Endothelial cell of umbilical vein (primary cell): ENCODE data around the gene CACNA2D3. TPM values are rescaled to one million over a fixed set of nuclear protein-coding genes. Genes with fewer than 3 reads are reported as not detected.

Source experiments
- BruUV-seq: library from RNA; stranded (reverse); fragments of 400-500 nt; replicated peaks from 2 replicates; lab custom pipeline; 2021; lab: Mats Ljungman, UMichigan
- CTCF ChIA-PET: fragments of 300-600, 350-600 bp; sonication (Branson Sonifier 250); formaldehyde crosslinking; loops from one replicate; lab custom pipeline; 2021; ENCODE audit warnings: antibody characterized with exemption, inconsistent platforms; lab: Charles Lee
- POLR2A ChIA-PET: fragments of 300-600, 350-600 bp; sonication (Branson Sonifier 250); formaldehyde crosslinking; loops from one replicate; lab custom pipeline; 2021; ENCODE audit warnings: antibody characterized with exemption, inconsistent platforms; lab: Charles Lee
- DNase-seq: peaks from one replicate; pipeline ENCODE4 v3.0.0-alpha.2; 2011; ENCODE audit warnings: low read depth, low spot score
- FAIRE-seq: peaks from 2 replicates; lab custom pipeline; 2011; peaks lifted over from hg19 to GRCh38; lab: Jason Lieb, UNC
- H2AFZ ChIP-seq: 2 replicates; pipeline ENCODE4 v1.6.0; 2012; ENCODE audit warnings: low read depth, low read length, control low read depth, inconsistent platforms
- H3K27ac ChIP-seq: 2 replicates; pipeline ENCODE4 v1.5.1; 2011; ENCODE audit warnings: low read depth, mild to moderate bottlenecking, control low read depth, low read length, moderate library complexity; ENCODE audit not compliant: insufficient read depth
- H3K27me3 ChIP-seq, 2 experiments: 2 replicates each; pipeline versions ENCODE4 v1.6.0 to v1.6.1; 2011; ENCODE audit warnings: low read length in 2 of 2, mixed read lengths in 1 of 2; ENCODE audit not compliant: control insufficient read depth in 2 of 2, insufficient read depth in 2 of 2
- H3K36me3 ChIP-seq, 2 experiments: 2 replicates in 1 of 2; 3 replicates in 1 of 2; pipeline ENCODE4 v1.5.1; 2011; ENCODE audit warnings: low read length in 2 of 2, mild to moderate bottlenecking in 1 of 2, moderate library complexity in 1 of 2; ENCODE audit not compliant: control insufficient read depth in 2 of 2, insufficient read depth in 2 of 2; ENCODE audit errors: extremely low read depth in 1 of 2
- H3K4me1 ChIP-seq: 3 replicates; pipeline ENCODE4 v1.5.1; 2011; ENCODE audit warnings: mild to moderate bottlenecking, low read length; ENCODE audit not compliant: control insufficient read depth, insufficient read depth; ENCODE audit errors: extremely low read depth
- H3K4me2 ChIP-seq: 2 replicates; pipeline ENCODE4 v1.6.1; 2011; ENCODE audit warnings: low read length, control low read depth, mixed read lengths; ENCODE audit not compliant: insufficient read depth
- H3K4me3 ChIP-seq, 3 experiments: fragments of 200-600 bp in 1 of 3; sonication (generic), shearing (Covaris generic) in 1 of 3; replicated peaks in 1 of 3; 2 replicates each; pipeline ENCODE4 v1.5.1; 2011 to 2016; ENCODE audit warnings: control low read depth in 3 of 3, low read length in 3 of 3, mild to moderate bottlenecking in 2 of 3, inconsistent platforms in 1 of 3, low read depth in 1 of 3, moderate library complexity in 1 of 3; ENCODE audit not compliant: insufficient read depth in 1 of 3
- H3K79me2 ChIP-seq: 2 replicates; pipeline ENCODE4 v1.6.0; 2012; ENCODE audit warnings: low read length, inconsistent platforms; ENCODE audit not compliant: control insufficient read depth, insufficient read depth
- H3K9ac ChIP-seq: replicated peaks from 2 replicates; pipeline ENCODE3; 2011; ENCODE audit warnings: low read length, control low read depth; ENCODE audit not compliant: insufficient read depth; ENCODE audit errors: extremely low read depth
- H3K9me1 ChIP-seq: replicated peaks from 3 replicates; pipeline ENCODE4 v1.6.0; 2011; ENCODE audit warnings: mild to moderate bottlenecking, low read length; ENCODE audit not compliant: control insufficient read depth, insufficient read depth; ENCODE audit errors: extremely low read depth
- H3K9me3 ChIP-seq: replicated peaks from 2 replicates; pipeline ENCODE4 v1.5.1; 2012; ENCODE audit warnings: low read length, inconsistent platforms; ENCODE audit not compliant: control insufficient read depth, insufficient read depth
- H4K20me1 ChIP-seq: replicated peaks from 2 replicates; pipeline ENCODE3; 2011; ENCODE audit warnings: mild to moderate bottlenecking, low read length; ENCODE audit not compliant: control insufficient read depth, insufficient read depth; ENCODE audit errors: extremely low read depth
- EZH2 ChIP-seq: IDR thresholded peaks from 2 replicates; pipeline ENCODE4 v1.6.1; 2012; ENCODE audit warnings: borderline replicate concordance, low read depth, mild to moderate bottlenecking, moderate library complexity, low read length, inconsistent platforms; ENCODE audit not compliant: severe bottlenecking
- FOS ChIP-seq: IDR thresholded peaks from 2 replicates; pipeline ENCODE4 v1.6.1; 2011; ENCODE audit warnings: mild to moderate bottlenecking, low read length, moderate library complexity, borderline replicate concordance; ENCODE audit not compliant: insufficient read depth
- GATA2 ChIP-seq: IDR thresholded peaks from 2 replicates; pipeline ENCODE4 v1.7.0; 2011; ENCODE audit warnings: low read depth, mild to moderate bottlenecking, moderate library complexity, mixed read lengths, low read length; ENCODE audit not compliant: insufficient read length, insufficient read depth
- JUN ChIP-seq: IDR thresholded peaks from 2 replicates; pipeline ENCODE4 v1.6.1; 2011; ENCODE audit warnings: borderline replicate concordance, low read depth; ENCODE audit not compliant: insufficient read length, insufficient read depth
- MYC ChIP-seq: IDR thresholded peaks from one replicate; pipeline ENCODE4 v1.6.1; 2011; ENCODE audit warnings: mild to moderate bottlenecking, low read depth, low read length
- POLR2A ChIP-seq: IDR thresholded peaks from 2 replicates; pipeline ENCODE4 v1.6.1; 2012; ENCODE audit warnings: low read depth, mild to moderate bottlenecking, control low read depth, low read length
- POLR2AphosphoS5 ChIP-seq: IDR thresholded peaks from 2 replicates; pipeline ENCODE4 v1.6.1; 2012; ENCODE audit warnings: low read depth, mild to moderate bottlenecking, control low read depth, low read length, moderate library complexity; ENCODE audit not compliant: insufficient read depth
- dilution Hi-C: fragments of 300-500 bp; cut with MboI; formaldehyde crosslinking; loops from one replicate; pipeline ENCODE4 v1.15.0; 2019; ENCODE audit warnings: low sequenced_read_pairs; ENCODE audit not compliant: extremely low pct_ligation_motif_present
- intact Hi-C: fragments of 100-400 bp; cut with micrococcal nuclease; formaldehyde crosslinking; loops from one replicate; pipeline ENCODE4 v1.10.0; 2022
- polyA plus RNA-seq, 4 experiments: library from polyadenylated mRNA; depleted of rRNA in 3 of 4; stranded (reverse) in 3 of 4; unstranded in 1 of 4; fragments of >200 nt; gene quantifications; 2 replicates each; pipeline versions ENCODE4 v1.2.1 to v1.2.3, GENCODE V29; 2011 to 2012; ENCODE audit warnings: missing spikeins in 1 of 4
- total RNA-seq: library from RNA; stranded (reverse); gene quantifications from 2 replicates; pipeline ENCODE4 v1.2.3, GENCODE V29; 2021
- TF ChIP-seq, protein P1 (sequence below): IDR thresholded peaks from 2 replicates; pipeline ENCODE4 v1.6.1; 2011; ENCODE audit not compliant: insufficient read depth, insufficient read length
- TF ChIP-seq, protein P2 (sequence below), 2 donors: IDR thresholded peaks; 1 replicate in 1 of 2; 2 replicates in 1 of 2; pipeline ENCODE4 v1.5.1; 2011; ENCODE audit warnings: low read length in 2 of 2, mild to moderate bottlenecking in 2 of 2, moderate library complexity in 2 of 2, control low read depth in 1 of 2, inconsistent platforms in 1 of 2, low read depth in 1 of 2; ENCODE audit not compliant: insufficient read depth in 1 of 2; ENCODE audit errors: extremely low read depth in 1 of 2

The CACNA2D3 gene
- total and polyA plus RNA-seq, 2 donors (not counting 3 experiments of a cell fraction or from before 2014, with no cell fraction given) = not detected

DNA sequence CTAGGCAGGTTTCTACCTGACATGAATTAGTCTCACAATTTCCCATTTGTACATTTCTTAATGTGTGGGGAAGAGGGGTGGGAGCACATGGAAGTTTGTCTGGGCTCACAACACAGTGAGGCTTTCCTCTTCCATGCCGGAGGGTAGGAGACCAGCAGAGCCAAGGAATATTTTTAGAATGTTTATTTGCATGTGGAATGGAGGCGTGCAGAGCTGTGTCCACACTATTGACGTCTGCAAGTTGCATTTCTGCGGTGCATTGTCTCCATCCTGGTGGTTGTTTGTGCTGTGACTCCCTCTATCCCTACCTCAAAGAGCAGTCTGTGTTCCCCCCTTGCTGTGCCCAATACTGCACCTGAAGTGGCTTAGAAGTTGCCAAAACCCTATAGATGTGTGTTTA is 908.6 kb downstream of the CACNA2D3 start:
- Histone ChIP-seq H3K9ac (no peak overlapping the region), H3K4me2 (no peak overlapping the region), H3K27me3 (no peaks in the 10 kb centered on the region), H2AFZ (no peak overlapping the region), H3K9me3 (no peaks in the 10 kb centered on the region), H3K9me1 (no peaks in the 10 kb centered on the region), H3K36me3 (no peaks in the 10 kb centered on the region), H4K20me1 (no peaks in the 10 kb centered on the region), H3K4me1 (no peaks in the 10 kb centered on the region), H3K27ac (no peak overlapping the region), H3K4me3 (no peak overlapping the region), H3K79me2 (no peaks in the 10 kb centered on the region)
- FAIRE-seq = no peak
- CTCF ChIA-PET = no interaction called here
- intact Hi-C loops (no loop called here), dilution Hi-C loops (no loop called here)
- POLR2A ChIA-PET = no interaction called here
- BruUV-seq = no TSS peak
- no peak for TF ChIP-seq POLR2AphosphoS5
- TF ChIP-seq GATA2 = no peak
- TF ChIP-seq, protein P1, sequence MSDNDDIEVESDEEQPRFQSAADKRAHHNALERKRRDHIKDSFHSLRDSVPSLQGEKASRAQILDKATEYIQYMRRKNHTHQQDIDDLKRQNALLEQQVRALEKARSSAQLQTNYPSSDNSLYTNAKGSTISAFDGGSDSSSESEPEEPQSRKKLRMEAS = no peak
- no peak for TF ChIP-seq FOS
- no peak for TF ChIP-seq EZH2
- TF ChIP-seq JUN = no peak
- TF ChIP-seq, protein P2, sequence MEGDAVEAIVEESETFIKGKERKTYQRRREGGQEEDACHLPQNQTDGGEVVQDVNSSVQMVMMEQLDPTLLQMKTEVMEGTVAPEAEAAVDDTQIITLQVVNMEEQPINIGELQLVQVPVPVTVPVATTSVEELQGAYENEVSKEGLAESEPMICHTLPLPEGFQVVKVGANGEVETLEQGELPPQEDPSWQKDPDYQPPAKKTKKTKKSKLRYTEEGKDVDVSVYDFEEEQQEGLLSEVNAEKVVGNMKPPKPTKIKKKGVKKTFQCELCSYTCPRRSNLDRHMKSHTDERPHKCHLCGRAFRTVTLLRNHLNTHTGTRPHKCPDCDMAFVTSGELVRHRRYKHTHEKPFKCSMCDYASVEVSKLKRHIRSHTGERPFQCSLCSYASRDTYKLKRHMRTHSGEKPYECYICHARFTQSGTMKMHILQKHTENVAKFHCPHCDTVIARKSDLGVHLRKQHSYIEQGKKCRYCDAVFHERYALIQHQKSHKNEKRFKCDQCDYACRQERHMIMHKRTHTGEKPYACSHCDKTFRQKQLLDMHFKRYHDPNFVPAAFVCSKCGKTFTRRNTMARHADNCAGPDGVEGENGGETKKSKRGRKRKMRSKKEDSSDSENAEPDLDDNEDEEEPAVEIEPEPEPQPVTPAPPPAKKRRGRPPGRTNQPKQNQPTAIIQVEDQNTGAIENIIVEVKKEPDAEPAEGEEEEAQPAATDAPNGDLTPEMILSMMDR (IDR thresholded peaks at IDR 0.05; ENCODE audit: extremely low read depth in 1 of 2, insufficient read depth in 1 of 2, low read depth in 1 of 2, low read length in 2 of 2) = no peak
- no peak for TF ChIP-seq POLR2A
- TF ChIP-seq MYC = no peak
- no peak for DNase-seq
